HG03378 (cell line): ENCODE data around the gene INPP5B.
"Not testable (repeated sequence)": the region's sequence is repeated elsewhere in the genome, so short reads cannot be mapped to it uniquely, and the experiment has no call there.

Experiments
- ATAC-seq: cut with Tn5 transposase; IDR thresholded peaks from one replicate; pipeline ENCODE4 v1.9.1; 2021; ENCODE audit warnings: mild to moderate bottlenecking, moderate library complexity; ENCODE audit not compliant: unreplicated experiment

The INPP5B gene

DNA sequence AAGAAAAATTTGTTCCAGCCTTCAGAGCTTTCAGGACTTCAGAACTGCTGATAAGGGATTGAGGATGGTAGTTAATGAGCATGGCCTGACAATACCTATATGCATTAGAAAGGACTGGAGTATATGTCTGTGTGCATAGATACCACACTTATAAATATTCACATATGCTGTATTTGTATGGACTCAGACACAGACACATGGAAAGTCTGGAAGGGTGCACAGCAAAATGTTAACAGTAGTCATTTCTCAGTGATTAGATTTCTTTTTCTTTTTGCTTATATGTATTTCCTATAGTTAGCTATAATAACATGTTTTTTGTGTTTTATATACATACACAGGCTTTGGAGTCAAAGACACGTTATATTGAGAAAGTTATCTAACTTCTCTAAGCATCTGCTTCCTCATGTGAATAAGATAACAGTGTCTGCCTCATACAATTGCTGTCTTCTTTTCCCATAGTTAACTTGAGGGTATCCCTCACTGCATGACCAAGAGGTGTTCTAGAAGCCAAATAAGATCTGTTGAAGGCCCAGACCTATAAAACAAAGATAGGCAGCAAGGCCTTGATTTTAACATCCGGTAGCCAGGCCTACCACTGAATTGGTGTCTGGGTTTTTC, 31.3 kb downstream of the INPP5B start:
- ATAC-seq: no peak

- no peak for ATAC-seq
Observed at GRCh38 chr1:37914719-37915475, 32.0 kb downstream of the INPP5B start.

- not testable (repeated sequence) for ATAC-seq
Observed at GRCh38 chr1:37911478-37911877, 35.4 kb downstream of the INPP5B start.

DNA sequence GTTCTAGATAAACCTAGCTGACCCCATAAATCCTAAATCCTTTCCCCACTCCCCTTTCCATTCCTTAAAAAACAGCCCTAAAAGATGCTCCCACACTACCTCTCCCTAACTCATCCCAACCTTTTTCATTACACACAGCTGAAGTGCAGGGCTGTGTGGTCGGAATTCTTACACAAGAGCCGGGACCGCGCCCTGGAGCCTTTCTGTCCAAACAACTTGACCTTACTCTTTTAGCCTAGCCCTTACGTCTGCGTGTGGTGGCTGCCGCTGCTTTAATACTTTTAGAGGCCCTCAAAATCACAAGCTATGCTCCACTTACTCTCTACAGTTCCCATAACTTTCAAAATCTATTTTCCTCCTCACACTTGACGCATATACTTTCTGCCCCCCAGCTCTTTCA, 36.0 kb downstream of the INPP5B start:
- ATAC-seq: not testable (repeated sequence)

GRCh38 chr1:37908531-37908930, 38.3 kb downstream of the INPP5B start:
- not testable (repeated sequence) for ATAC-seq

- ATAC-seq: not testable (repeated sequence)
Observed at GRCh38 chr1:37907416-37908125, 39.3 kb downstream of the INPP5B start.

DNA sequence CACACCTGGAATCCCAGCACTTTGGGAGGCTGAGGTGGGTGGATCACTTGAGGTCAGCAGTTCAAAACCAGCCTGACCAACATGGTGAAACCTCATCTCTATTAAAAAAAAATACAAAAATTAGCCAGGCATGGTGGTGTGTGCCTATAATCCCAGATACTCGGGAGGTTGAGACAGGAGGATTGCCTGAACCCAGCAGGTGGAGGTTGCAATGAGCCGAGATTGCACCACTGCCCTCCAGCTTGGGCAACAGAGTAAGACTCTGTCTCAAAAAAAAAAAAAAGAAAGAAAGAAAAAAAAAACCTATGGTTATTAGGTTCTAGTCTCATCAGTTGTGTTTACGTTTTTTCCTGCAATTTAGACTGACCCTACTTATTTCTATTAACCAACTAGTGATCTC, 40.3 kb downstream of the INPP5B start:
- ATAC-seq: not testable (repeated sequence)

- ATAC-seq: no peak
Observed at GRCh38 chr1:37905727-37906126, 41.1 kb downstream of the INPP5B start.

- not testable (repeated sequence) for ATAC-seq
Observed at GRCh38 chr1:37903921-37904320, 42.9 kb downstream of the INPP5B start.

GRCh38 chr1:37902983-37903382, 43.9 kb downstream of the INPP5B start:
- ATAC-seq: no peak

DNA sequence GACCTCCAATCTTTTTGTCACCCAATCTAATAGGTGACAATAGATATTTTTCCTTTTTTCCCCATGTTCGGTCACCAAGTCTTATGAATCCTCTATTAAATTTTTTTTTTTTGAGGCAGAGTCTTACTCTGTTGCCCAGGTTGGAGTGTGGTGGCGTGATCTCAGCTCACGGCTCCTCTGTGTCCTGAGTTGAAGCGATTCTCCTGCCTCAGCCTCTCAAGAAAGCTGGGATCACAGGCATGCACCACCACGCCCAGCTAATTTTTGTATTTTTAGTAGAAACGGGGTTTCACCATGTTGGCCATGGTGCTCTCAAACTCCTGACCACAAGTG, 45.0 kb downstream of the INPP5B start:
- no peak for ATAC-seq

- no peak for ATAC-seq
Observed at GRCh38 chr1:37901191-37901892, 45.5 kb downstream of the INPP5B start.

DNA sequence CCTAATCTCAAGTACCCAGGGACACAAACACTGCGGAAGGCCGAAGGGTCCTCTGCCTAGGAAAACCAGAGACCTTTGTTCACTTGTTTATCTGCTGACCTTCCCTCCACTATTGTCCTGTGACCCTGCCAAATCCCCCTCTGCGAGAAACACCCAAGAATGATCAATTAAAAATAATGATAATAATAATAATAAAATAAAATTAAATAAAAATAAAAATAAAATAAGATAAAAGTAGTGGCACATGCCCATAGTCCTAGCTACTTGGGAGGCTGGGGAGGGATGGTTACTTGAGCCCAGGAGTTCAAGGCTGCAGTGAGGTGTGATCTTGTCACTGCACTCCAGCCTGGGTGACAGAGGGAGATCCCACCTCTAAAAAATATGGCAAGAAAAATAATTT, 49.3 kb downstream of the INPP5B start:
- ATAC-seq: not testable (repeated sequence)

- no peak for ATAC-seq
Observed at GRCh38 chr1:37893673-37894072, 53.2 kb downstream of the INPP5B start.

GRCh38 chr1:37892151-37893047, 54.5 kb downstream of the INPP5B start:
- ATAC-seq: no peak

DNA sequence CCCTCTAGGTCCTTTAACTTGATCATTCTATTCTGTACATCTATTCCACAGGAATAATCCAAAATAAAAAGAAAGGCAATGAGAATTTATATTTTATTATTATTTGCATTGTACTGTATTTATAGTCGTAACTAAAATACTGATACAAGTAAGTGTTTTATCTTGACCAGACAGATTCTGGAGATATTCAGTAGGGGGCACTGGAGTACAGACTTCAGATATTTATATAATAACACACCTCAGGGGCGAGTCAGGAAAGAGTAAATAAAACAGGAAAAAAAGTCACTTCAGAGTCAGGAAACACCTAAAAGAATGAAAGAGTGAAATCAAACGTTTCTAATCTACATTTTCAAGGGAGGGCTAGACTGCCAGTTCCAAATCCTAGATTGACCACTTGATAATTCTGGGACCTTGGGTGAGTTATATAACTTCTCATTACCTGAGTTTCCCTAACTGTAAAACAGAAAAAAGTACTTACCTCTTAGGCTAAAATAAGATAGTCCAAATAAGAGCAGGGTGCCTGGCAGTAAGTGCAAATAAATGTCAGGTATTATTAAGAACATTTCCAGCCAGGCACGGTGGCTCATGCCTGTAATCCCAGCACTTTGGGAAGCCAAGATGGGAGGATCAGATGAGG, 56.4 kb downstream of the INPP5B start:
- no peak for ATAC-seq

DNA sequence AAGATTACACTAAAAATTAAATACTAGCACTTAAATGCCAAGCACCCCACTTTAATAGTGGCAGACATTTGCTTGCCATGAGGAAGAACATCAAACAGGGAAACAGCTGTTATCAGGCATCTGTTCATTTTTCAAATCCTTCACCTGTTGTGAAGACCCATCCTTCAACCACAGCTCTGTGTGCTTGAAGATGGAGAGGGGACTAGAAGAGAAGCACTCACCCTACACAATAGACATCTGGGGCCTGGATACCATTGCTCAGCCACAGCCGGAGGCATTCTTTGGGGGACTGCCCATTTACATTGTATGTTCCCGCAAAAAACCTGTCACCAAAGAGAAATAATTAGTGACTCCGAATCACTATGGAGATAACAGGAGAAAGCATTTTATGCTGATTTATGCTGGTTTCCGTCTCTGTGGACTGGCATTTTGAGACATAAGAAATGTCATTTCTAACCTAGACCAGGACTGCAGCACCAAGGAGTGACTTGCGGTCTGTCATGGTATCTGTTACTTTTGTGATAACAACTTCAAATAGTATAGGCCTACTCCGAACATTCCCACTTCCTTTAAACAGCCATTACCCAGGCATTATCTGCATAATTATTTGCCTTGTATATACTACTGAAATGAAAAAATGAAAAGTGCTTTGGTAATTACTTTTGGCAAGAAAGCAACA, 58.7 kb downstream of the INPP5B start:
- no peak for ATAC-seq

DNA sequence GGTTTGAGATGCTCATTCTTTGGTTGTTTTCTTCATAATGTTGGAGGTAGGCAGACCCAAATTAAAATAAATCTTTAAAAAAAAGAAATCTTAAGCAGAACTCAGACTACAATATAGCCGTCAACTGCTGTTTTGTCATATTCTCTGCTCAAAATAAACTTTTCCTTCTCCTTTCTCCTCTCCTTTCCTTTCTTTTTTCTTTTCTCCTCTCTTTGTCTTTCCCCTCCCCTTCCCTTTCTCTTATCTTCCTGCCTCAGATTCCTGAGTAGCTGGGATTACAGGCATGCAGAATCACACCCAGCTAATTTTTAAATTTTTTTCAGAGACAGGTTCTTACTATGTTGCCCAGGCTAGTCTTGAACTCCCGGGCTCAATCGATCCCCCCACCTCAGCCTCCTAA, 62.7 kb downstream of the INPP5B start:
- ATAC-seq: no peak

- no peak for ATAC-seq
Observed at GRCh38 chr1:37883671-37884070, 63.2 kb downstream of the INPP5B start.
